ENCODE data around the gene HIF1A.

- TF ChIP-seq CTCF (IDR thresholded peaks at IDR 0.05 in 8 of 11, conservative IDR thresholded peaks at IDR 0.05 in 3 of 11): no peak
- TF ChIP-seq POLR2AphosphoS5 (IDR thresholded peaks at IDR 0.05): no peak
Observed at GRCh38 chr14:61656341-61656740, 39.0 kb upstream of the HIF1A start.

Data from spleen (tissue), 7 donors.